ENCODE data around the gene NKAIN2. TPM values are rescaled to one million over a fixed set of nuclear protein-coding genes. Genes with fewer than 3 reads are reported as not detected.

The NKAIN2 gene
- total RNA-seq, 3 donors from 2014 or later = 0.48 to 1.8 TPM; not detected in 1

DNA sequence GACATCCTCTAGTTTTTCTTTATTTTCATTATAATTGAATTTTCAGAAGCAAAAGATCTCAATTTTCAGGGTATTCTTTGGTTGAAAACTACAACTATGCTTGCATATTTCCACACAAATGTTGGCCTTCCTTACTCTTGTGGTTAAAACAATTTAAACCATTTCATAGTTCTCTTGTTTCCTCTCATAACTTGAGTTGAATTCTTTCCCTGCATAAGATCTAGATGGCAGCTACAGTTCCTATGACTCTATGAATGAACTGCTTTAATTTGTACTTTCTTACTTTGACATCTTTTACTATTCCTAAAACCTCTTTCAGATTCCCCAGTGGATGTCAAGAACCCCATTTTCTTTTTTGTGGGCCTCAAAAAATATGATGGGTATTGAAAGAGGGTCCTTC lies 564.5 kb downstream of the NKAIN2 start:
- Histone ChIP-seq H3K4me3 (no peak overlapping the region), H3K36me3 (no peaks in the 10 kb centered on the region), H3K9me3 (no peaks in the 10 kb centered on the region), H3K27ac (no peak overlapping the region), H3K27me3 (no peaks in the 10 kb centered on the region), H3K4me1 (no peaks in the 10 kb centered on the region)
- TF ChIP-seq POLR2AphosphoS5 (IDR thresholded peaks at IDR 0.05) = no peak
- TF ChIP-seq, protein P1, sequence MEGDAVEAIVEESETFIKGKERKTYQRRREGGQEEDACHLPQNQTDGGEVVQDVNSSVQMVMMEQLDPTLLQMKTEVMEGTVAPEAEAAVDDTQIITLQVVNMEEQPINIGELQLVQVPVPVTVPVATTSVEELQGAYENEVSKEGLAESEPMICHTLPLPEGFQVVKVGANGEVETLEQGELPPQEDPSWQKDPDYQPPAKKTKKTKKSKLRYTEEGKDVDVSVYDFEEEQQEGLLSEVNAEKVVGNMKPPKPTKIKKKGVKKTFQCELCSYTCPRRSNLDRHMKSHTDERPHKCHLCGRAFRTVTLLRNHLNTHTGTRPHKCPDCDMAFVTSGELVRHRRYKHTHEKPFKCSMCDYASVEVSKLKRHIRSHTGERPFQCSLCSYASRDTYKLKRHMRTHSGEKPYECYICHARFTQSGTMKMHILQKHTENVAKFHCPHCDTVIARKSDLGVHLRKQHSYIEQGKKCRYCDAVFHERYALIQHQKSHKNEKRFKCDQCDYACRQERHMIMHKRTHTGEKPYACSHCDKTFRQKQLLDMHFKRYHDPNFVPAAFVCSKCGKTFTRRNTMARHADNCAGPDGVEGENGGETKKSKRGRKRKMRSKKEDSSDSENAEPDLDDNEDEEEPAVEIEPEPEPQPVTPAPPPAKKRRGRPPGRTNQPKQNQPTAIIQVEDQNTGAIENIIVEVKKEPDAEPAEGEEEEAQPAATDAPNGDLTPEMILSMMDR (IDR thresholded peaks at IDR 0.05) = no peak
- TF ChIP-seq POLR2A (IDR thresholded peaks at IDR 0.05) = no peak
- no peak for DNase-seq (ENCODE audit: low spot score in 2 of 2)
- intact Hi-C loops (cut with DNase I; ENCODE audit: low total_unique reads) = no loop called here

DNA sequence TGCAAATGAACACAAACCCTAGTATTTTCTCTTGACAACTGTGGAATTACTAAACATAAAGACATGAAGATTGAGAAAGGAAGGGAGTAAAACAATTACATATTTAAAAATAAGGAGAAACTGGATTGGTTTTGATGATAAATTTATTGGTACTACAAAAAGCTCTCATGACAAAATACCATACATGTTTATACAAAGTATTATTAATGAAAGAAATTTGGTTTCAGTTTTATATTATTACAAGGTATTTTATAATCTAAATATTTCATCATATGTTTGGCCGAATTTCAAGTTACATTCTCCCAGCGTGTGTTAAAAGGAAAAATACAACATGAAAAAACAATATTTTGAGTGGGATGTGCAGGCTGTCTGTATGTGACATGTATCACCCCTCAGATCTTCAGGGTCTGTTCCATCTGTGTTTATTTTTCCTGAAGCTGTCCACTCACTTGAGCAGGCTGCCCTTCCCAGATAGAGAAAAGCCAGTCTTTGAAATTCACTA lies 568.4 kb downstream of the NKAIN2 start:
- H3K27ac ChIP-seq = no peak overlapping the region
- H3K4me3 ChIP-seq = no peak overlapping the region
- no peaks in the 10 kb centered on the region for H3K36me3 ChIP-seq
- no peak for DNase-seq (ENCODE audit: low spot score in 2 of 2)
- H3K27me3 ChIP-seq = no peaks in the 10 kb centered on the region
- no peaks in the 10 kb centered on the region for H3K4me1 ChIP-seq
- intact Hi-C loops (cut with DNase I; ENCODE audit: low total_unique reads) = no loop called here
- TF ChIP-seq POLR2AphosphoS5 (IDR thresholded peaks at IDR 0.05) = no peak
- no peak for TF ChIP-seq POLR2A (IDR thresholded peaks at IDR 0.05)
- TF ChIP-seq, protein P1 (IDR thresholded peaks at IDR 0.05) = no peak
- no peaks in the 10 kb centered on the region for H3K9me3 ChIP-seq

DNA sequence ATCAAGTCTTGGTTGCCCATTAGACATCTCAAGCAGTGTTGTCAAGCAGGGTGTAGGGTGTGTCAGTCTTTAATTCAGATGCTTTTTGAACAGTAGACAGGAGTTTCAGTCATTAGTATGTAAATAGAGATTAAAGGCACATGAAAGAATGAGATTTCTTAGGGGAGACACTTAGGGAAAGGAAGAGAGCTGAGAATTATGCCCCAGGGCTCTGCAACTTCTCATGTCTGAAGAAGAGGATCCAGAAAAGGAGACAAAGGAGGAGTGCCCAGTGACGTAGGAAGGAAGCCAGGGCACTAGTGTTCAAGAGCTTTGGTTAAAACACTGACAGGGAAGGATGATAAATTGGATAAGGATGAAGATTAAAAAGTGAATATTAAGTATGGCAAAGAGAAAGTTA lies 569.7 kb downstream of the NKAIN2 start:
- TF ChIP-seq, protein P1 (IDR thresholded peaks at IDR 0.05) = no peak
- TF ChIP-seq POLR2AphosphoS5 (IDR thresholded peaks at IDR 0.05) (no peak), POLR2A (IDR thresholded peaks at IDR 0.05) (no peak)
- H3K4me3 ChIP-seq = no peak overlapping the region
- H3K9me3 ChIP-seq = no peaks in the 10 kb centered on the region
- DNase-seq (ENCODE audit: low spot score in 2 of 2) = no peak
- H3K4me1 ChIP-seq = no peaks in the 10 kb centered on the region
- no peaks in the 10 kb centered on the region for H3K36me3 ChIP-seq
- no peak overlapping the region for H3K27ac ChIP-seq
- intact Hi-C loops (cut with DNase I; ENCODE audit: low total_unique reads) = no loop called here
- no peaks in the 10 kb centered on the region for H3K27me3 ChIP-seq

DNA sequence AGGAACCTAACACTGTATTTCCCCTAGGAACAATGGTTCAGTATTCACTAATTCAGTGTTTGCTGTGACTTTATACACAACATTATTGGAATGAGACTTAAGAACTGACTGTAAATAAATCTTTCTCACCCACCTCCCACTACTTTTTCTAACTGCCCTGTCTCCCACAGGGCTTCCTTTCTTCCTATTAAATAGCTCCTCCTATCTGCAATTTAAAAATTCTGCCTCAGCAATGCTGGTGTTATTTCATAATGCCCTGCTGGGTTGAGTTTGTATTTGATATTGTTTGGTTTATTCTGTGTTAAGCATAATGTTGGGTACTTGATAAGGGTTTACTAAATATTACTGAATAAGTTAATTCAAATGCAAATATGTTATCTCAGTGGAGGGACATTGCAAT lies 585.5 kb downstream of the NKAIN2 start:
- no peak for DNase-seq (ENCODE audit: low spot score in 2 of 2)
- intact Hi-C loops (cut with DNase I; ENCODE audit: low total_unique reads) = no loop called here
- TF ChIP-seq POLR2AphosphoS5 (IDR thresholded peaks at IDR 0.05) (no peak), POLR2A (IDR thresholded peaks at IDR 0.05) (no peak)
- TF ChIP-seq, protein P1 (IDR thresholded peaks at IDR 0.05) = no peak
- Histone ChIP-seq H3K4me1 (no peaks in the 10 kb centered on the region), H3K27me3 (no peaks in the 10 kb centered on the region), H3K4me3 (no peak overlapping the region), H3K9me3 (peaks cover 4 to 11% of the 10 kb centered on the region in 2 donors), H3K27ac (no peak overlapping the region), H3K36me3 (no peaks in the 10 kb centered on the region)

DNA sequence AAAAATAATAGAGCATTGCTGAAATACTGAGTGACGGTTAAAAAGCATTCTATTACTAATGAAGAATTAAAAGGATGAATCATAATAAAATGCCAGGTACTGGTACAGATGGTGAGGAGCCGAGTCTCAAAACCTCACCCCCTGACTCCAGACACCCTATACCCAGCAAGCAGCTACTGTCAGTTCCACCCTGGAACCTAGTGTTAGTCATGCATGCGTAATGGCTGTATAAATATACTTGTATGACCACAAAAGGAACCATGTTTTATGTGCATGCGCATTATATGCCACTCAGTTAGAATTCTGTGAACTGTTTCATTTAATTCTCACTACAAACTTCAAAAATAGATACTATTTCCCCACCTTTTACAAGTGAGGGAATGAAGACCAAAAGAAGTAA lies 589.9 kb downstream of the NKAIN2 start:
- H3K4me1 ChIP-seq = no peaks in the 10 kb centered on the region
- no peak overlapping the region for H3K27ac ChIP-seq
- TF ChIP-seq POLR2AphosphoS5 (IDR thresholded peaks at IDR 0.05) (no peak), POLR2A (IDR thresholded peaks at IDR 0.05) (no peak)
- TF ChIP-seq, protein P1 (IDR thresholded peaks at IDR 0.05) = no peak
- intact Hi-C loops (cut with DNase I; ENCODE audit: low total_unique reads) = loop anchor here (1.0 kb wide), 1 partner anchor 13 kb away; no protein-coding TSS in a partner anchor
- H3K9me3 ChIP-seq = peaks cover 4 to 9% of the 10 kb centered on the region in 2 donors
- no peak overlapping the region for H3K4me3 ChIP-seq
- H3K36me3 ChIP-seq = no peaks in the 10 kb centered on the region
- H3K27me3 ChIP-seq = no peaks in the 10 kb centered on the region
- DNase-seq (ENCODE audit: low spot score in 2 of 2) = no peak

All from breast epithelium (tissue), 4 donors.